GM23338 (cell line): ENCODE data around the gene ADGRV1. TPM values are rescaled to one million over a fixed set of nuclear protein-coding genes. Genes with fewer than 3 reads are reported as not detected.

Source experiments
- ATAC-seq: fragments of 200-7000 bp; cut with Tn5 transposase; 3 replicates; pipeline ENCODE4 v1.9.1; 2020
- DNase-seq: peaks from one replicate; pipeline ENCODE4 v3.0.0-alpha.2; 2015; ENCODE audit warnings: low spot score
- H2AFZ ChIP-seq: fragments of 200-600 bp; sonication (generic); 2 replicates; pipeline ENCODE4 v1.8.0; 2016; ENCODE audit warnings: antibody characterized with exemption, mild to moderate bottlenecking, moderate library complexity
- H3F3A ChIP-seq: fragments of 200-600 bp; sonication (generic); replicated peaks from 2 replicates; pipeline ENCODE4 v1.8.0; 2017; ENCODE audit warnings: antibody characterized with exemption, mixed run types, low read depth
- H3K27ac ChIP-seq: fragments of 200-600 bp; sonication (generic); 2 replicates; pipeline ENCODE4 v1.6.1; 2016; ENCODE audit warnings: low read depth
- H3K27me3 ChIP-seq: fragments of 200-600 bp; sonication (generic); 2 replicates; pipeline ENCODE4 v1.8.0; 2016; ENCODE audit warnings: mild to moderate bottlenecking, mixed run types, moderate library complexity; ENCODE audit not compliant: insufficient read depth
- H3K36me3 ChIP-seq: fragments of 200-600 bp; sonication (generic); 2 replicates; pipeline ENCODE4 v1.8.0; 2016; ENCODE audit warnings: mild to moderate bottlenecking; ENCODE audit not compliant: insufficient read depth
- H3K4me1 ChIP-seq: fragments of 200-600 bp; sonication (generic); 2 replicates; pipeline ENCODE4 v1.8.0; 2016; ENCODE audit warnings: mild to moderate bottlenecking, moderate library complexity; ENCODE audit not compliant: insufficient read depth
- H3K4me2 ChIP-seq: fragments of 200-600 bp; sonication (generic); 2 replicates; pipeline ENCODE4 v1.7.1; 2017; ENCODE audit warnings: mixed run types
- H3K4me3 ChIP-seq: fragments of 200-600 bp; sonication (generic); 2 replicates; pipeline ENCODE4 v1.6.1; 2016; ENCODE audit warnings: mixed run types
- H3K79me2 ChIP-seq: fragments of 200-600 bp; sonication (generic); replicated peaks from 2 replicates; pipeline ENCODE4 v1.8.0; 2017; ENCODE audit warnings: mild to moderate bottlenecking; ENCODE audit not compliant: insufficient read depth
- H3K9me2 ChIP-seq: fragments of 200-600 bp; sonication (generic); 2 replicates; pipeline ENCODE4 v1.8.0; 2017; ENCODE audit not compliant: insufficient read depth
- H4K20me1 ChIP-seq: fragments of 200-600 bp; sonication (generic); replicated peaks from 2 replicates; pipeline ENCODE4 v1.8.0; 2017; ENCODE audit warnings: mild to moderate bottlenecking; ENCODE audit not compliant: insufficient read depth
- H3K27ac Mint-ChIP-seq: 2 replicates; pipeline ENCODE4 v1.8.0; 2020; ENCODE audit warnings: inconsistent platforms, mild to moderate bottlenecking, moderate library complexity, mixed read lengths
- H3K27me3 Mint-ChIP-seq: 3 replicates; pipeline ENCODE4 v1.8.0; 2022; ENCODE audit warnings: low read depth, mild to moderate bottlenecking, moderate library complexity, mixed read lengths, inconsistent platforms; ENCODE audit not compliant: insufficient read depth, poor library complexity
- H3K36me3 Mint-ChIP-seq: 3 replicates; pipeline ENCODE4 v1.8.0; 2021; ENCODE audit warnings: low read depth, mild to moderate bottlenecking, inconsistent platforms, moderate library complexity, mixed read lengths
- H3K4me1 Mint-ChIP-seq: 3 replicates; pipeline ENCODE4 v1.8.0; 2020; ENCODE audit warnings: mild to moderate bottlenecking, inconsistent platforms, mixed read lengths
- H3K4me3 Mint-ChIP-seq: 3 replicates; pipeline ENCODE4 v1.8.0; 2021; ENCODE audit warnings: moderate library complexity, mild to moderate bottlenecking, inconsistent platforms, mixed read lengths
- H3K9me3 Mint-ChIP-seq: 3 replicates; pipeline ENCODE4 v1.8.0; 2020; ENCODE audit warnings: moderate library complexity, mild to moderate bottlenecking, inconsistent platforms, mixed read lengths
- ETS1 ChIP-seq: IDR thresholded peaks from 2 replicates; pipeline ENCODE4 v1.6.1; 2016; ENCODE audit warnings: antibody characterized with exemption
- EZH2phosphoT487 ChIP-seq: fragments of 200-600 bp; sonication (generic); IDR thresholded peaks from one replicate; pipeline ENCODE4 v1.8.1; 2018; ENCODE audit warnings: antibody characterized with exemption; ENCODE audit not compliant: unreplicated experiment
- NANOG ChIP-seq: IDR thresholded peaks from 2 replicates; pipeline ENCODE4 v1.6.1; 2016; ENCODE audit warnings: antibody characterized with exemption, borderline replicate concordance
- POLR2AphosphoS5 ChIP-seq: IDR thresholded peaks from 2 replicates; pipeline ENCODE4 v1.6.1; 2016; ENCODE audit warnings: antibody characterized with exemption, low read depth
- REST ChIP-seq: IDR thresholded peaks from one replicate; pipeline ENCODE4 v1.6.1; 2018; ENCODE audit warnings: antibody characterized with exemption; ENCODE audit not compliant: unreplicated experiment
- STAT1 ChIP-seq: IDR thresholded peaks from one replicate; pipeline ENCODE4 v1.6.1; 2016; ENCODE audit warnings: antibody characterized with exemption; ENCODE audit not compliant: unreplicated experiment
- ZNF114 ChIP-seq: fragments of 250-450 bp; sonication (Bioruptor Pico); IDR thresholded peaks from 2 replicates; pipeline ENCODE4 v1.5.0; 2020; ENCODE audit warnings: mild to moderate bottlenecking, moderate library complexity
- ZNF331 ChIP-seq: fragments of 250-450 bp; sonication (Bioruptor Pico); IDR thresholded peaks from 2 replicates; pipeline ENCODE4 v1.5.0; 2020; ENCODE audit warnings: low read depth, mild to moderate bottlenecking, moderate library complexity
- polyA plus RNA-seq: library from polyadenylated mRNA; unstranded; fragments of >200 nt; fragmentation: Nextera tagmentation; extraction: Ambion mirVana; gene quantifications from 2 replicates; pipeline ENCODE4 v1.2.1, GENCODE V29; 2016
- total RNA-seq: library from RNA; depleted of rRNA; stranded (reverse); fragments of >200 nt; shearing (Covaris generic); gene quantifications from 2 replicates; pipeline ENCODE4 v1.2.3, GENCODE V29; 2014
- TF ChIP-seq, protein P1 (sequence below): fragments of 250-450 bp; sonication (Bioruptor Pico); IDR thresholded peaks from 2 replicates; pipeline ENCODE4 v1.5.0; 2020; ENCODE audit warnings: mild to moderate bottlenecking, moderate library complexity
- TF ChIP-seq, protein P2 (sequence below), 2 experiments: fragments of 200-600 bp in 1 of 2; sonication (generic) in 1 of 2; conservative IDR thresholded peaks; 2 replicates each; pipeline versions ENCODE4 v1.5.1 to v1.6.1; 2016 to 2017; ENCODE audit warnings: antibody characterized with exemption in 2 of 2, low read depth in 2 of 2, mild to moderate bottlenecking in 2 of 2, moderate library complexity in 1 of 2

ADGRV1 gene
- total and polyA plus RNA-seq, 2 experiments from 2014 or later: 46.1 to 149 TPM

DNA sequence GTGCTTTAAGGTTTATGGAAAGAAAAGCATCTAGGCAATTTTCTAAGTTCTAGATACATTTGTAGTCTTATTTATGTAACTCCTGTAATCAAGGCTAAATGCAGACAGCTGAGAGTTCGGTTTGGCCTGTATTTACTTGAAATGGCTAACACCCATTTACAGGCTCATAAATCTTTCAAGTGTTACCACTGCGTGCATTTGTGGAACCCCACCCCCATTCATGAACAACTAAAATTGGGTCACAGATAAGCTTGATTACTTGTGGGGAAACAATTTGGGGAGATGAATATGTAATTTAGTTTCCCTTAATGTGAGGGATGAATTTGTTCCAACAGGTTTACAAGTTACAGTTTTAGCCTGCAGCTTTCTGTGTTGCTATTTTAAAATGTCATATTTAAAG lies 463.9 kb downstream of the ADGRV1 start:
- TF ChIP-seq, protein P1, sequence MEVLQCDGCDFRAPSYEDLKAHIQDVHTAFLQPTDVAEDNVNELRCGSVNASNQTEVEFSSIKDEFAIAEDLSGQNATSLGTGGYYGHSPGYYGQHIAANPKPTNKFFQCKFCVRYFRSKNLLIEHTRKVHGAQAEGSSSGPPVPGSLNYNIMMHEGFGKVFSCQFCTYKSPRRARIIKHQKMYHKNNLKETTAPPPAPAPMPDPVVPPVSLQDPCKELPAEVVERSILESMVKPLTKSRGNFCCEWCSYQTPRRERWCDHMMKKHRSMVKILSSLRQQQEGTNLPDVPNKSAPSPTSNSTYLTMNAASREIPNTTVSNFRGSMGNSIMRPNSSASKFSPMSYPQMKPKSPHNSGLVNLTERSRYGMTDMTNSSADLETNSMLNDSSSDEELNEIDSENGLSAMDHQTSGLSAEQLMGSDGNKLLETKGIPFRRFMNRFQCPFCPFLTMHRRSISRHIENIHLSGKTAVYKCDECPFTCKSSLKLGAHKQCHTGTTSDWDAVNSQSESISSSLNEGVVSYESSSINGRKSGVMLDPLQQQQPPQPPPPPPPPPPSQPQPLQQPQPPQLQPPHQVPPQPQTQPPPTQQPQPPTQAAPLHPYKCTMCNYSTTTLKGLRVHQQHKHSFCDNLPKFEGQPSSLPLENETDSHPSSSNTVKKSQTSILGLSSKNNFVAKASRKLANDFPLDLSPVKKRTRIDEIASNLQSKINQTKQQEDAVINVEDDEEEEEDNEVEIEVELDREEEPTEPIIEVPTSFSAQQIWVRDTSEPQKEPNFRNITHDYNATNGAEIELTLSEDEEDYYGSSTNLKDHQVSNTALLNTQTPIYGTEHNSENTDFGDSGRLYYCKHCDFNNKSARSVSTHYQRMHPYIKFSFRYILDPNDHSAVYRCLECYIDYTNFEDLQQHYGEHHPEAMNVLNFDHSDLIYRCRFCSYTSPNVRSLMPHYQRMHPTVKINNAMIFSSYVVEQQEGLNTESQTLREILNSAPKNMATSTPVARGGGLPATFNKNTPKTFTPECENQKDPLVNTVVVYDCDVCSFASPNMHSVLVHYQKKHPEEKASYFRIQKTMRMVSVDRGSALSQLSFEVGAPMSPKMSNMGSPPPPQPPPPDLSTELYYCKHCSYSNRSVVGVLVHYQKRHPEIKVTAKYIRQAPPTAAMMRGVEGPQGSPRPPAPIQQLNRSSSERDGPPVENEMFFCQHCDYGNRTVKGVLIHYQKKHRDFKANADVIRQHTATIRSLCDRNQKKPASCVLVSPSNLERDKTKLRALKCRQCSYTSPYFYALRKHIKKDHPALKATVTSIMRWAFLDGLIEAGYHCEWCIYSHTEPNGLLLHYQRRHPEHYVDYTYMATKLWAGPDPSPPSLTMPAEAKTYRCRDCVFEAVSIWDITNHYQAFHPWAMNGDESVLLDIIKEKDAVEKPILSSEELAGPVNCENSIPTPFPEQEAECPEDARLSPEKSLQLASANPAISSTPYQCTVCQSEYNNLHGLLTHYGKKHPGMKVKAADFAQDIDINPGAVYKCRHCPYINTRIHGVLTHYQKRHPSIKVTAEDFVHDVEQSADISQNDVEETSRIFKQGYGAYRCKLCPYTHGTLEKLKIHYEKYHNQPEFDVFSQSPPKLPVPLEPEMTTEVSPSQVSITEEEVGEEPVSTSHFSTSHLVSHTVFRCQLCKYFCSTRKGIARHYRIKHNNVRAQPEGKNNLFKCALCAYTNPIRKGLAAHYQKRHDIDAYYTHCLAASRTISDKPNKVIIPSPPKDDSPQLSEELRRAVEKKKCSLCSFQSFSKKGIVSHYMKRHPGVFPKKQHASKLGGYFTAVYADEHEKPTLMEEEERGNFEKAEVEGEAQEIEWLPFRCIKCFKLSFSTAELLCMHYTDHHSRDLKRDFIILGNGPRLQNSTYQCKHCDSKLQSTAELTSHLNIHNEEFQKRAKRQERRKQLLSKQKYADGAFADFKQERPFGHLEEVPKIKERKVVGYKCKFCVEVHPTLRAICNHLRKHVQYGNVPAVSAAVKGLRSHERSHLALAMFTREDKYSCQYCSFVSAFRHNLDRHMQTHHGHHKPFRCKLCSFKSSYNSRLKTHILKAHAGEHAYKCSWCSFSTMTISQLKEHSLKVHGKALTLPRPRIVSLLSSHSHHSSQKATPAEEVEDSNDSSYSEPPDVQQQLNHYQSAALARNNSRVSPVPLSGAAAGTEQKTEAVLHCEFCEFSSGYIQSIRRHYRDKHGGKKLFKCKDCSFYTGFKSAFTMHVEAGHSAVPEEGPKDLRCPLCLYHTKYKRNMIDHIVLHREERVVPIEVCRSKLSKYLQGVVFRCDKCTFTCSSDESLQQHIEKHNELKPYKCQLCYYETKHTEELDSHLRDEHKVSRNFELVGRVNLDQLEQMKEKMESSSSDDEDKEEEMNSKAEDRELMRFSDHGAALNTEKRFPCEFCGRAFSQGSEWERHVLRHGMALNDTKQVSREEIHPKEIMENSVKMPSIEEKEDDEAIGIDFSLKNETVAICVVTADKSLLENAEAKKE (CRISPR knock-in tag): no peak
- TF ChIP-seq EZH2phosphoT487 (no peak), STAT1 (no peak), ZNF114 (no peak), ETS1 (no peak), ZNF331 (no peak), NANOG (no peak), REST (no peak), POLR2AphosphoS5 (no peak)
- TF ChIP-seq, protein P2, sequence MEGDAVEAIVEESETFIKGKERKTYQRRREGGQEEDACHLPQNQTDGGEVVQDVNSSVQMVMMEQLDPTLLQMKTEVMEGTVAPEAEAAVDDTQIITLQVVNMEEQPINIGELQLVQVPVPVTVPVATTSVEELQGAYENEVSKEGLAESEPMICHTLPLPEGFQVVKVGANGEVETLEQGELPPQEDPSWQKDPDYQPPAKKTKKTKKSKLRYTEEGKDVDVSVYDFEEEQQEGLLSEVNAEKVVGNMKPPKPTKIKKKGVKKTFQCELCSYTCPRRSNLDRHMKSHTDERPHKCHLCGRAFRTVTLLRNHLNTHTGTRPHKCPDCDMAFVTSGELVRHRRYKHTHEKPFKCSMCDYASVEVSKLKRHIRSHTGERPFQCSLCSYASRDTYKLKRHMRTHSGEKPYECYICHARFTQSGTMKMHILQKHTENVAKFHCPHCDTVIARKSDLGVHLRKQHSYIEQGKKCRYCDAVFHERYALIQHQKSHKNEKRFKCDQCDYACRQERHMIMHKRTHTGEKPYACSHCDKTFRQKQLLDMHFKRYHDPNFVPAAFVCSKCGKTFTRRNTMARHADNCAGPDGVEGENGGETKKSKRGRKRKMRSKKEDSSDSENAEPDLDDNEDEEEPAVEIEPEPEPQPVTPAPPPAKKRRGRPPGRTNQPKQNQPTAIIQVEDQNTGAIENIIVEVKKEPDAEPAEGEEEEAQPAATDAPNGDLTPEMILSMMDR (conservative IDR thresholded peaks at IDR 0.05; ENCODE audit: low read depth in 2 of 2): no peak
- H3K4me1 Mint-ChIP-seq: peaks cover 13% of the 10 kb centered on the region; the same call in 2 of the 3 replicates

More for the DNA sequence above, 463.9 kb downstream of the ADGRV1 start:
- no peaks in the 10 kb centered on the region for H3F3A ChIP-seq
- no peak overlapping the region for H3K4me3 ChIP-seq
- H3K79me2 ChIP-seq: no peaks in the 10 kb centered on the region
- no peaks in the 10 kb centered on the region for H4K20me1 ChIP-seq
- no peaks in the 10 kb centered on the region for H3K27me3 ChIP-seq
- H3K36me3 ChIP-seq: no peaks in the 10 kb centered on the region
- ATAC-seq (no peak), DNase-seq (no peak)
- Mint-ChIP-seq H3K36me3 (no peaks in the 10 kb centered on the region), H3K27ac (no peak overlapping the region), H3K4me3 (no peak overlapping the region), H3K9me3 (no peaks in the 10 kb centered on the region), H3K27me3 (peaks cover 2% of the 10 kb centered on the region)
- H2AFZ ChIP-seq: no peak overlapping the region
- no peaks in the 10 kb centered on the region for H3K9me2 ChIP-seq
- H3K4me2 ChIP-seq: no peak overlapping the region
- no peak overlapping the region for H3K27ac ChIP-seq
- H3K4me1 ChIP-seq: 0 out of 2 replicates have a peak, but pooled peaks cover under 1% of the 10 kb centered on the region
